Liver (tissue), 9 donors: ENCODE results near the gene S100A1. TPM values are rescaled to one million over a fixed set of nuclear protein-coding genes. Genes with fewer than 3 reads are reported as not detected.

ENCODE experiments used
- DNase-seq: peaks from one replicate; pipeline ENCODE4 v3.0.0-alpha.2; 2017; ENCODE audit warnings: low spot score
- H3K27ac ChIP-seq, 2 donors: one replicate each; pipeline ENCODE4 v1.7.0; 2013; ENCODE audit warnings: inconsistent platforms in 2 of 2, low read length in 2 of 2, control low read depth in 1 of 2, low read depth in 1 of 2, mild to moderate bottlenecking in 1 of 2
- H3K27me3 ChIP-seq, 4 donors: one replicate each; pipeline versions ENCODE4 v1.6.1 to v1.7.0; 2013; ENCODE audit warnings: low read length in 3 of 4, inconsistent platforms in 1 of 4, mild to moderate bottlenecking in 1 of 4, moderate library complexity in 1 of 4; ENCODE audit not compliant: control insufficient read depth in 4 of 4, insufficient read depth in 4 of 4
- H3K36me3 ChIP-seq, 4 donors: one replicate each; pipeline versions ENCODE4 v1.6.1 to v1.7.0; 2013; ENCODE audit warnings: low read length in 3 of 4, mild to moderate bottlenecking in 3 of 4, low read depth in 1 of 4, moderate library complexity in 1 of 4; ENCODE audit not compliant: control insufficient read depth in 4 of 4, insufficient read depth in 3 of 4
- H3K4me1 ChIP-seq, 4 donors: one replicate each; pipeline versions ENCODE4 v1.6.1 to v1.7.0; 2013; ENCODE audit warnings: low read length in 3 of 4, mild to moderate bottlenecking in 3 of 4, moderate library complexity in 1 of 4; ENCODE audit not compliant: control insufficient read depth in 4 of 4, insufficient read depth in 4 of 4
- H3K4me3 ChIP-seq, 3 donors: one replicate each; pipeline versions ENCODE4 v1.6.1 to v1.7.0; 2013; ENCODE audit warnings: low read length in 3 of 3, control low read depth in 1 of 3, low read depth in 1 of 3, mild to moderate bottlenecking in 1 of 3
- H3K9ac ChIP-seq, 2 donors: one replicate each; pipeline ENCODE4 v1.7.0; 2013; ENCODE audit warnings: low read length in 2 of 2, mild to moderate bottlenecking in 2 of 2, moderate library complexity in 2 of 2, control low read depth in 1 of 2, low read depth in 1 of 2
- H3K9me3 ChIP-seq, 4 donors: one replicate each; pipeline versions ENCODE4 v1.6.1 to v1.7.0; 2013; ENCODE audit warnings: low read length in 3 of 4; ENCODE audit not compliant: control insufficient read depth in 4 of 4
- FOXA1 ChIP-seq: IDR thresholded peaks from 2 replicates; pipeline ENCODE4 v1.6.1; 2016; ENCODE audit warnings: antibody characterized with exemption
- FOXA2 ChIP-seq: IDR thresholded peaks from 2 replicates; pipeline ENCODE4 v1.6.1; 2016; ENCODE audit warnings: antibody characterized with exemption
- HNF4A ChIP-seq, 2 donors: conservative IDR thresholded peaks; 2 replicates each; pipeline ENCODE4 v1.6.1; 2016; ENCODE audit warnings: antibody characterized with exemption in 2 of 2, mild to moderate bottlenecking in 2 of 2
- JUND ChIP-seq, 2 donors: IDR thresholded peaks; 2 replicates each; pipeline ENCODE4 v1.6.1; 2016; ENCODE audit warnings: antibody characterized with exemption in 2 of 2
- RAD21 ChIP-seq, 2 donors: IDR thresholded peaks; 2 replicates each; pipeline ENCODE4 v1.6.1; 2016; ENCODE audit warnings: antibody characterized with exemption in 2 of 2, mild to moderate bottlenecking in 2 of 2
- RXRA ChIP-seq, 2 donors: IDR thresholded peaks; 2 replicates each; pipeline ENCODE4 v1.6.1; 2017 to 2018; ENCODE audit warnings: antibody characterized with exemption in 2 of 2, mild to moderate bottlenecking in 1 of 2
- SP1 ChIP-seq: IDR thresholded peaks from 2 replicates; pipeline ENCODE4 v1.6.1; 2018; ENCODE audit warnings: antibody characterized with exemption, mild to moderate bottlenecking
- YY1 ChIP-seq: IDR thresholded peaks from 2 replicates; pipeline ENCODE4 v1.6.1; 2016; ENCODE audit warnings: antibody characterized with exemption, mild to moderate bottlenecking
- WGBS: extraction: QIAGEN DNeasy Blood & Tissue Kit; methylation state at CpG from one replicate; pipeline ENCODE4 v1.1.7; 2013; 5-methylcytosine and 5-hydroxymethylcytosine counted together
- polyA plus RNA-seq, 2 donors: library from polyadenylated mRNA; stranded (reverse) in 1 of 2; unstranded in 1 of 2; fragments of 200-250 nt in 1 of 2; fragments of >200 nt in 1 of 2; fragmentation: Nextera tagmentation in 1 of 2; extraction: Ambion mirVana in 1 of 2; gene quantifications; one replicate each; pipeline versions ENCODE4 v1.2.1 to v1.2.3, GENCODE V29; 2013 to 2015
- total RNA-seq, 2 donors: library from RNA; depleted of rRNA; stranded (reverse); fragments of >200 nt; gene quantifications; one replicate each; pipeline ENCODE4 v1.2.3, GENCODE V29; 2014
- TF ChIP-seq, protein P1 (sequence below): IDR thresholded peaks from 2 replicates; pipeline ENCODE4 v1.6.1; 2016; ENCODE audit warnings: antibody characterized with exemption
- TF ChIP-seq, protein P2 (sequence below): IDR thresholded peaks from 2 replicates; pipeline ENCODE4 v1.6.1; 2016; ENCODE audit warnings: antibody characterized with exemption, mild to moderate bottlenecking
- TF ChIP-seq, protein P3 (sequence below): IDR thresholded peaks from 2 replicates; pipeline ENCODE4 v1.6.1; 2016; ENCODE audit warnings: antibody characterized with exemption
- TF ChIP-seq, protein P4 (sequence below): IDR thresholded peaks from 2 replicates; pipeline ENCODE4 v1.6.1; 2016; ENCODE audit warnings: antibody characterized with exemption
- donor health status: healthy.
- donor health status: healthy.
- donor health status: healthy.
- donor health status: healthy.
- donor health status: healthy.

Gene S100A1
- total and polyA plus RNA-seq, 4 donors: 0.21 to 0.33 (median 0.29) TPM

DNA sequence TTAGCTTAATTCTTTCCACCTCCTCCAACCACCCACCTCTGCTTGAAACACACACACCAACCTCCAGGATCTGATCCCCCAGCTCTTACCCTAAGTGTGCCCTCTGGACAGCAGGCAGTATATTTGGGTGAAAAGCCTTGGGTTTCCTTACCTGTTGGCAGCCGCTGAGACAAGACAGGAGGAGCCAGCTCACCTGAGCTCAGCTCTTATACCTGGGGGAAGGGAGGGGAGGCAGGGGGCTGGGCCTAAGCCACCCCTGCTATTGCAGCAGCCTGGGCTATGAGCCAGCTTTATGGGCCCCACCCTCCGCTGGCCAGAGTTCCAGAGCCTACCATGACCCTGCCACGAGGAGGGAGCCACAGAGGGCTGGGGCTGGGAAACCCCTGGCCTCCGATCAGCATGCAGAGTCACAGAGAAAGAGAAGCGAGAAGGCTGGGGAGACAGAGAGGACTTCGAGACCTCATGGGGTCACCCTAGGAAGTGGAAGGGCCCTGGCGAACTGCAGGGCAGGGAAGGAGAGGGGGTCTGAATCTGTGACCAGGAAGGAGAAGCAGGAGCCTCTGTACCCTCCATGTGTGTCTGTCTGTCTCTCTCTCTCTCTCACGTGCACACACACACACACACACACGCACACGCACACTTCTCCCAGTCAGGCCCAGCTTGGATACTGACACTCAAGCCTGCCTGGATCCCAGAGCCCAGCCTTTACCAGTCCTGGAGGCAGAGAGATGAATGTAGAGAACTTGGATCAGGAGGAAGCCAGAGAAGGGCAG lies 11.9 kb upstream of the S100A1 start, which contains the start of gene S100A14:
Gene S100A14 (minus strand): TSS at position 182 of the 773 bp plus-strand sequence. CDS start 467 bp downstream, outside the sequence.
- H3K9me3 ChIP-seq: no peaks in the 10 kb centered on the region
- H3K27me3 ChIP-seq: no peaks in the 10 kb centered on the region
- peak; percentile 81 for DNase-seq
- H3K9ac ChIP-seq: peak within 1 kb of the TSS in 1 of 2 donors; percentile 23
- H3K4me3 ChIP-seq: no peak within 1 kb of the TSS
- WGBS: 26% methylated on average over 10 of the region's 10 CpGs
- H3K27ac ChIP-seq: peak within 1 kb of the TSS; percentile 58 to 83
- peaks cover 11 to 39% (median 27%) of the 10 kb centered on the region in 4 donors for H3K4me1 ChIP-seq
- no peaks in the 10 kb centered on the region for H3K36me3 ChIP-seq
- no peak for TF ChIP-seq FOXA2
- peak; percentile 74 for TF ChIP-seq SP1
- TF ChIP-seq, protein P1, sequence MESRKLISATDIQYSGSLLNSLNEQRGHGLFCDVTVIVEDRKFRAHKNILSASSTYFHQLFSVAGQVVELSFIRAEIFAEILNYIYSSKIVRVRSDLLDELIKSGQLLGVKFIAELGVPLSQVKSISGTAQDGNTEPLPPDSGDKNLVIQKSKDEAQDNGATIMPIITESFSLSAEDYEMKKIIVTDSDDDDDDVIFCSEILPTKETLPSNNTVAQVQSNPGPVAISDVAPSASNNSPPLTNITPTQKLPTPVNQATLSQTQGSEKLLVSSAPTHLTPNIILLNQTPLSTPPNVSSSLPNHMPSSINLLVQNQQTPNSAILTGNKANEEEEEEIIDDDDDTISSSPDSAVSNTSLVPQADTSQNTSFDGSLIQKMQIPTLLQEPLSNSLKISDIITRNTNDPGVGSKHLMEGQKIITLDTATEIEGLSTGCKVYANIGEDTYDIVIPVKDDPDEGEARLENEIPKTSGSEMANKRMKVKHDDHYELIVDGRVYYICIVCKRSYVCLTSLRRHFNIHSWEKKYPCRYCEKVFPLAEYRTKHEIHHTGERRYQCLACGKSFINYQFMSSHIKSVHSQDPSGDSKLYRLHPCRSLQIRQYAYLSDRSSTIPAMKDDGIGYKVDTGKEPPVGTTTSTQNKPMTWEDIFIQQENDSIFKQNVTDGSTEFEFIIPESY: no peak
- TF ChIP-seq, protein P2, sequence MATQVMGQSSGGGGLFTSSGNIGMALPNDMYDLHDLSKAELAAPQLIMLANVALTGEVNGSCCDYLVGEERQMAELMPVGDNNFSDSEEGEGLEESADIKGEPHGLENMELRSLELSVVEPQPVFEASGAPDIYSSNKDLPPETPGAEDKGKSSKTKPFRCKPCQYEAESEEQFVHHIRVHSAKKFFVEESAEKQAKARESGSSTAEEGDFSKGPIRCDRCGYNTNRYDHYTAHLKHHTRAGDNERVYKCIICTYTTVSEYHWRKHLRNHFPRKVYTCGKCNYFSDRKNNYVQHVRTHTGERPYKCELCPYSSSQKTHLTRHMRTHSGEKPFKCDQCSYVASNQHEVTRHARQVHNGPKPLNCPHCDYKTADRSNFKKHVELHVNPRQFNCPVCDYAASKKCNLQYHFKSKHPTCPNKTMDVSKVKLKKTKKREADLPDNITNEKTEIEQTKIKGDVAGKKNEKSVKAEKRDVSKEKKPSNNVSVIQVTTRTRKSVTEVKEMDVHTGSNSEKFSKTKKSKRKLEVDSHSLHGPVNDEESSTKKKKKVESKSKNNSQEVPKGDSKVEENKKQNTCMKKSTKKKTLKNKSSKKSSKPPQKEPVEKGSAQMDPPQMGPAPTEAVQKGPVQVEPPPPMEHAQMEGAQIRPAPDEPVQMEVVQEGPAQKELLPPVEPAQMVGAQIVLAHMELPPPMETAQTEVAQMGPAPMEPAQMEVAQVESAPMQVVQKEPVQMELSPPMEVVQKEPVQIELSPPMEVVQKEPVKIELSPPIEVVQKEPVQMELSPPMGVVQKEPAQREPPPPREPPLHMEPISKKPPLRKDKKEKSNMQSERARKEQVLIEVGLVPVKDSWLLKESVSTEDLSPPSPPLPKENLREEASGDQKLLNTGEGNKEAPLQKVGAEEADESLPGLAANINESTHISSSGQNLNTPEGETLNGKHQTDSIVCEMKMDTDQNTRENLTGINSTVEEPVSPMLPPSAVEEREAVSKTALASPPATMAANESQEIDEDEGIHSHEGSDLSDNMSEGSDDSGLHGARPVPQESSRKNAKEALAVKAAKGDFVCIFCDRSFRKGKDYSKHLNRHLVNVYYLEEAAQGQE: peak; percentile 58
- TF ChIP-seq, protein P3, sequence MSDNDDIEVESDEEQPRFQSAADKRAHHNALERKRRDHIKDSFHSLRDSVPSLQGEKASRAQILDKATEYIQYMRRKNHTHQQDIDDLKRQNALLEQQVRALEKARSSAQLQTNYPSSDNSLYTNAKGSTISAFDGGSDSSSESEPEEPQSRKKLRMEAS: peak; percentile 79
- TF ChIP-seq FOXA1: no peak
- peak; percentile 62 for TF ChIP-seq YY1
- TF ChIP-seq, protein P4, sequence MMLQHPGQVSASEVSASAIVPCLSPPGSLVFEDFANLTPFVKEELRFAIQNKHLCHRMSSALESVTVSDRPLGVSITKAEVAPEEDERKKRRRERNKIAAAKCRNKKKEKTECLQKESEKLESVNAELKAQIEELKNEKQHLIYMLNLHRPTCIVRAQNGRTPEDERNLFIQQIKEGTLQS: peak; percentile 59
- peak; percentile 62 to 77 for TF ChIP-seq RXRA (IDR thresholded peaks at IDR 0.05)
- TF ChIP-seq RAD21 (IDR thresholded peaks at IDR 0.05): peak in 1 of 2 donors; percentile 31
- peak; percentile 74 to 80 for TF ChIP-seq HNF4A (conservative IDR thresholded peaks at IDR 0.05)
- no peak for TF ChIP-seq JUND (IDR thresholded peaks at IDR 0.05)

DNA sequence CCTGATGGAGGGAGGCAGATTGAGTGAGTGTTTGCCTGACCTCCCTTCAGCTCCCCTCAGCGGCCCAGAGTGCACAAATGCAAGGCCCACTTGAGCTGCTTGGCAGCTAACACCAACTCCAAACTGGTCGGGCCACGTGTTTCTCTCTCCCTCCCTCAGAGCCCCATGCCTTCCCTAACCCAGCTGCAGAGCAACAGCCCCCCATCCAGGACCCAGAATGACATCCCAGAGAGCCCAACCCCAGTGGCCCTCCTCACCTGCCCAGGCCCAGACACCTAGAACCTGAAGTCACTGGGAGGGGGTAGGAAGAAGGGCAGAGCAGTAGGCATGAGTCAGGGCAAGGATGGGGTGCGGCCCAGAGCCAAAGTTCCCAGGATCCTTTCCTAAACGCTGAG lies 11.3 kb upstream of the S100A1 start:
- no peaks in the 10 kb centered on the region for H3K27me3 ChIP-seq
- 83% methylated on average over 5 of the region's 5 CpGs for WGBS
- TF ChIP-seq YY1: no peak
- TF ChIP-seq, protein P2: no peak
- no peak for DNase-seq
- no peak overlapping the region for H3K9ac ChIP-seq
- H3K4me3 ChIP-seq: no peak overlapping the region
- H3K9me3 ChIP-seq: no peaks in the 10 kb centered on the region
- no peaks in the 10 kb centered on the region for H3K36me3 ChIP-seq
- H3K27ac ChIP-seq: peak overlapping the region; percentile 58 to 83
- H3K4me1 ChIP-seq: peaks cover 11 to 33% (median 22%) of the 10 kb centered on the region in 4 donors
